MCF 10A (cell line): ENCODE results near the gene TJP2. TPM values are rescaled to one million over a fixed set of nuclear protein-coding genes. Genes with fewer than 3 reads are reported as not detected.

Experiments
- BruUV-seq: library from RNA; stranded (reverse); fragments of 400-500 nt; replicated peaks from 2 replicates; lab custom pipeline; 2021; lab: Mats Ljungman, UMichigan
- CTCF ChIA-PET: fragments of 300-600 bp; sonication (Branson Sonifier 250); formaldehyde crosslinking; extraction: SDS; loops from one replicate; lab custom pipeline; 2021; ENCODE audit warnings: antibody characterized with exemption, inconsistent platforms; lab: Yijun Ruan, JAX
- POLR2A ChIA-PET: fragments of 300-600, 350-650 bp; sonication (Branson Sonifier 250); formaldehyde crosslinking; extraction: SDS; loops from one replicate; lab custom pipeline; 2020; ENCODE audit warnings: antibody characterized with exemption, inconsistent platforms; lab: Yijun Ruan, JAX
- DNase-seq: peaks from one replicate; pipeline ENCODE4 v3.0.0-alpha.2; 2018; ENCODE audit not compliant: unreplicated experiment
- H3K27ac Mint-ChIP-seq: one replicate; pipeline ENCODE4 v1.8.0; 2022; ENCODE audit warnings: mild to moderate bottlenecking, low read depth, mixed read lengths; ENCODE audit not compliant: unreplicated experiment
- H3K27me3 Mint-ChIP-seq: one replicate; pipeline ENCODE4 v1.8.0; 2022; ENCODE audit warnings: mixed read lengths; ENCODE audit not compliant: insufficient read depth, unreplicated experiment
- H3K36me3 Mint-ChIP-seq: one replicate; pipeline ENCODE4 v1.8.0; 2022; ENCODE audit warnings: mild to moderate bottlenecking, moderate library complexity, mixed read lengths; ENCODE audit not compliant: insufficient read depth, unreplicated experiment
- H3K4me1 Mint-ChIP-seq: one replicate; pipeline ENCODE4 v1.8.0; 2022; ENCODE audit warnings: mixed read lengths; ENCODE audit not compliant: insufficient read depth, unreplicated experiment
- H3K4me3 Mint-ChIP-seq: one replicate; pipeline ENCODE4 v1.8.0; 2022; ENCODE audit warnings: mild to moderate bottlenecking, moderate library complexity, mixed read lengths; ENCODE audit not compliant: unreplicated experiment
- H3K9me3 Mint-ChIP-seq: one replicate; pipeline ENCODE4 v1.8.0; 2022; ENCODE audit warnings: mixed read lengths; ENCODE audit not compliant: unreplicated experiment
- CTCF ChIP-seq: fragments of 200-600 bp; IDR thresholded peaks from one replicate; pipeline ENCODE4 v1.8.0; 2022; ENCODE audit warnings: antibody characterized with exemption, mild to moderate bottlenecking; ENCODE audit not compliant: unreplicated experiment
- intact Hi-C: fragments of 100-400 bp; cut with micrococcal nuclease; formaldehyde crosslinking; loops from 2 replicates; pipeline ENCODE4 v1.14.1; 2022
- total RNA-seq: library from RNA; stranded (reverse); gene quantifications from 2 replicates; pipeline ENCODE4 v1.2.3, GENCODE V29; 2022

The TJP2 gene
- total RNA-seq, 1 experiment from 2014 or later = 52.2 TPM

- no peaks in the 10 kb centered on the region for H3K9me3 Mint-ChIP-seq
- H3K36me3 Mint-ChIP-seq = peaks cover 6% of the 10 kb centered on the region
- peaks cover 16% of the 10 kb centered on the region for H3K4me1 Mint-ChIP-seq
- no TSS peak for BruUV-seq
- H3K27me3 Mint-ChIP-seq = no peaks in the 10 kb centered on the region
- TF ChIP-seq CTCF = no peak
- CTCF ChIA-PET = interaction anchor here (0.6 to 18.7 kb wide), 10 partner anchors 11 to 157 kb away, joined by 3 to 481 read pairs (median 10); partner anchors contain the start of genes FXN and TJP2
- no peak for DNase-seq
- intact Hi-C loops = no loop called here
- POLR2A ChIA-PET = interaction anchor here (0.9 to 2.8 kb wide), 5 partner anchors 10 to 69 kb away, joined by 3 to 9 read pairs (median 4); no protein-coding TSS in a partner anchor
- no peak overlapping the region for H3K4me3 Mint-ChIP-seq
- no peak overlapping the region for H3K27ac Mint-ChIP-seq
These were observed 17.2 kb downstream of the TJP2 start for GRCh38 chr9:69191231-69191630.

GRCh38 chr9:69192214-69192613 lies 18.1 kb downstream of the TJP2 start:
- DNase-seq = no peak

GRCh38 chr9:69193685-69194032 lies 19.6 kb downstream of the TJP2 start:
- H3K4me1 Mint-ChIP-seq = no peaks in the 10 kb centered on the region
- intact Hi-C loops = loop anchor here (1.0 to 2.0 kb wide), 4 partner anchors 35 to 158 kb away; partner anchors contain the start of gene FXN
- POLR2A ChIA-PET = interaction anchor here (0.7 to 2.8 kb wide), 9 partner anchors 15 to 158 kb away, joined by 3 to 17 read pairs (median 6); partner anchors contain the start of genes FXN and TJP2
- no peaks in the 10 kb centered on the region for H3K9me3 Mint-ChIP-seq
- no peak overlapping the region for H3K27ac Mint-ChIP-seq
- no peak for TF ChIP-seq CTCF
- no peaks in the 10 kb centered on the region for H3K27me3 Mint-ChIP-seq
- no peaks in the 10 kb centered on the region for H3K36me3 Mint-ChIP-seq
- no TSS peak for BruUV-seq
- CTCF ChIA-PET = interaction anchor here (0.5 to 18.7 kb wide), 43 partner anchors 9 to 713 kb away, joined by 3 to 481 read pairs (median 5); partner anchors contain the start of genes FXN and TJP2
- no peak overlapping the region for H3K4me3 Mint-ChIP-seq
- no peak for DNase-seq

More at GRCh38 chr9:69192214-69192613, 18.1 kb downstream of the TJP2 start:
- Mint-ChIP-seq H3K27ac (no peak overlapping the region), H3K9me3 (no peaks in the 10 kb centered on the region), H3K4me1 (peaks cover 6% of the 10 kb centered on the region), H3K36me3 (no peaks in the 10 kb centered on the region), H3K4me3 (no peak overlapping the region), H3K27me3 (no peaks in the 10 kb centered on the region)
- no peak for TF ChIP-seq CTCF
- CTCF ChIA-PET = interaction anchor here (0.6 to 18.7 kb wide), 25 partner anchors 8 to 662 kb away, joined by 3 to 481 read pairs (median 7); partner anchors contain the start of genes FXN and TJP2
- intact Hi-C loops = loop anchor here (2.0 kb wide), 1 partner anchor 33 kb away; no protein-coding TSS in a partner anchor
- POLR2A ChIA-PET = interaction anchor here (2.1 to 2.8 kb wide), 3 partner anchors 14 to 71 kb away, joined by 8 to 17 read pairs (median 14); partner anchors contain the start of gene TJP2
- BruUV-seq = no TSS peak

GRCh38 chr9:69194702-69195418 lies 20.8 kb downstream of the TJP2 start:
- no peak overlapping the region for H3K27ac Mint-ChIP-seq
- DNase-seq = no peak
- BruUV-seq = no TSS peak
- H3K9me3 Mint-ChIP-seq = no peaks in the 10 kb centered on the region
- no peak for TF ChIP-seq CTCF
- no peaks in the 10 kb centered on the region for H3K36me3 Mint-ChIP-seq
- peaks cover 6% of the 10 kb centered on the region for H3K4me1 Mint-ChIP-seq
- POLR2A ChIA-PET = interaction anchor here (0.7 to 2.0 kb wide), 9 partner anchors 8 to 141 kb away, joined by 3 to 15 read pairs (median 4); partner anchors contain the start of gene TJP2
- CTCF ChIA-PET = interaction anchor here (0.5 to 18.7 kb wide), 19 partner anchors 11 to 1246 kb away, joined by 3 to 481 read pairs (median 4); partner anchors contain the start of genes FXN and TJP2
- no peaks in the 10 kb centered on the region for H3K27me3 Mint-ChIP-seq
- intact Hi-C loops = no loop called here
- no peak overlapping the region for H3K4me3 Mint-ChIP-seq
